HG02642 (cell line): ENCODE measurements around the gene FRY.

Source experiments
- ATAC-seq: cut with Tn5 transposase; IDR thresholded peaks from one replicate; pipeline ENCODE4 v1.9.1; 2021; ENCODE audit warnings: mild to moderate bottlenecking; ENCODE audit not compliant: unreplicated experiment, poor library complexity

FRY gene

GRCh38 chr13:32075170-32075851 is 43.7 kb downstream of the FRY start:
- no peak for ATAC-seq

- ATAC-seq: no peak
Measured at GRCh38 chr13:32079587-32079986, 48.0 kb downstream of the FRY start.

- no peak for ATAC-seq
Measured at GRCh38 chr13:32080328-32080744, 48.8 kb downstream of the FRY start.

GRCh38 chr13:32081591-32081990 is 50.0 kb downstream of the FRY start:
- no peak for ATAC-seq

- ATAC-seq: no peak
Measured at GRCh38 chr13:32086366-32086765, 54.8 kb downstream of the FRY start.

- no peak for ATAC-seq
Measured at GRCh38 chr13:32086791-32087441, 55.3 kb downstream of the FRY start.

- no peak for ATAC-seq
Measured at GRCh38 chr13:32087955-32088747, 56.6 kb downstream of the FRY start.

GRCh38 chr13:32092496-32092895 is 60.9 kb downstream of the FRY start:
- no peak for ATAC-seq

- ATAC-seq: no peak
Measured at GRCh38 chr13:32093006-32093405, 61.4 kb downstream of the FRY start.

- no peak for ATAC-seq
Measured at GRCh38 chr13:32098272-32098671, 66.7 kb downstream of the FRY start.

GRCh38 chr13:32105653-32106313 is 74.2 kb downstream of the FRY start:
- no peak for ATAC-seq

GRCh38 chr13:32107474-32107873 is 75.9 kb downstream of the FRY start:
- no peak for ATAC-seq

- no peak for ATAC-seq
Measured at GRCh38 chr13:32107973-32108372, 76.4 kb downstream of the FRY start.

GRCh38 chr13:32113532-32113931 is 82.0 kb downstream of the FRY start:
- no peak for ATAC-seq

GRCh38 chr13:32114284-32114950 is 82.8 kb downstream of the FRY start:
- no peak for ATAC-seq

GRCh38 chr13:32115066-32115465 is 83.5 kb downstream of the FRY start:
- no peak for ATAC-seq

- no peak for ATAC-seq
Measured at GRCh38 chr13:32116210-32116609, 84.6 kb downstream of the FRY start.

- no peak for ATAC-seq
Measured at GRCh38 chr13:32117001-32117400, 85.4 kb downstream of the FRY start.

- ATAC-seq: no peak
Measured at GRCh38 chr13:32117701-32118100, 86.1 kb downstream of the FRY start.

GRCh38 chr13:32121316-32121715 is 89.7 kb downstream of the FRY start:
- no peak for ATAC-seq
